GM18867 (cell line): ENCODE measurements around the gene ENTPD1.
A peak's percentile ranks its signal among the peaks of the same experiment; 100 is the strongest.
"Not testable (repeated sequence)": the region's sequence is repeated elsewhere in the genome, so short reads cannot be mapped to it uniquely, and the experiment has no call there.

Experiments
- ATAC-seq: cut with Tn5 transposase; IDR thresholded peaks from one replicate; pipeline ENCODE4 v1.9.1; 2021; ENCODE audit warnings: mild to moderate bottlenecking, moderate library complexity; ENCODE audit not compliant: unreplicated experiment

The ENTPD1 gene

GRCh38 chr10:95756041-95756761, at the start of gene ENTPD1:
Gene ENTPD1, plus strand, starts transcription at chr10:95756163. Its CDS starts 77 bp downstream, at chr10:95756240.
- ATAC-seq: peak; percentile 38

GRCh38 chr10:95706573-95706972, 49.4 kb upstream of the ENTPD1 start:
- ATAC-seq: no peak

- no peak for ATAC-seq
Observed at GRCh38 chr10:95706990-95707389, 49.0 kb upstream of the ENTPD1 start.

- ATAC-seq: no peak
Observed at GRCh38 chr10:95711492-95711891, 44.5 kb upstream of the ENTPD1 start.

GRCh38 chr10:95716466-95716865, 39.5 kb upstream of the ENTPD1 start:
- no peak for ATAC-seq

- no peak for ATAC-seq
Observed at GRCh38 chr10:95716866-95717265, 39.1 kb upstream of the ENTPD1 start.

GRCh38 chr10:95720745-95721144, 35.2 kb upstream of the ENTPD1 start:
- ATAC-seq: not testable (repeated sequence)

GRCh38 chr10:95722496-95722895, 33.5 kb upstream of the ENTPD1 start:
- not testable (repeated sequence) for ATAC-seq

- no peak for ATAC-seq
Observed at GRCh38 chr10:95728526-95728925, 27.4 kb upstream of the ENTPD1 start.

- ATAC-seq: no peak
Observed at GRCh38 chr10:95729323-95730055, 26.5 kb upstream of the ENTPD1 start.

GRCh38 chr10:95730233-95730632, 25.7 kb upstream of the ENTPD1 start:
- ATAC-seq: no peak

- not testable (repeated sequence) for ATAC-seq
Observed at GRCh38 chr10:95732907-95733306, 23.1 kb upstream of the ENTPD1 start.

GRCh38 chr10:95739056-95739455, 16.9 kb upstream of the ENTPD1 start:
- no peak for ATAC-seq

- peak; percentile 74 for ATAC-seq
Observed at GRCh38 chr10:95741807-95742467, 14.0 kb upstream of the ENTPD1 start.

GRCh38 chr10:95742485-95742884, 13.5 kb upstream of the ENTPD1 start:
- ATAC-seq: peak; percentile 14

GRCh38 chr10:95742962-95743535, 12.9 kb upstream of the ENTPD1 start:
- no peak for ATAC-seq

GRCh38 chr10:95745501-95745900, 10.5 kb upstream of the ENTPD1 start:
- no peak for ATAC-seq

GRCh38 chr10:95748349-95748748, 7.6 kb upstream of the ENTPD1 start:
- no peak for ATAC-seq

- ATAC-seq: no peak
Observed at GRCh38 chr10:95755511-95756004, 405 bp upstream of the ENTPD1 start.

- no peak for ATAC-seq
Observed at GRCh38 chr10:95756809-95757684, 1.1 kb downstream of the ENTPD1 start.
